IMR-90 (cell line): ENCODE data around the gene SUGCT. TPM values are rescaled to one million over a fixed set of nuclear protein-coding genes. Genes with fewer than 3 reads are reported as not detected.

Experiments
- ATAC-seq: fragments of 200-7000 bp; cut with Tn5 transposase; 2 replicates; pipeline ENCODE4 v1.9.1; 2020; ENCODE audit warnings: low read depth, mild to moderate bottlenecking, moderate library complexity
- BruUV-seq: library from RNA; stranded (reverse); fragments of 400-500 nt; replicated peaks from 2 replicates; lab custom pipeline; 2021; lab: Mats Ljungman, UMichigan
- CTCF ChIA-PET: fragments of 300-600 bp; formaldehyde crosslinking; extraction: SDS; loops from one replicate; lab custom pipeline; 2021; ENCODE audit warnings: antibody characterized with exemption; lab: Yijun Ruan, JAX
- POLR2A ChIA-PET: fragments of 300-600 bp; sonication (Branson Sonifier 250); formaldehyde crosslinking; loops from one replicate; lab custom pipeline; 2022; ENCODE audit warnings: antibody characterized with exemption; ENCODE audit not compliant: unreplicated experiment; lab: Charles Lee
- DNase-seq: peaks from one replicate; pipeline ENCODE4 v3.0.0; 2013
- H2AFZ ChIP-seq: replicated peaks from 2 replicates; pipeline ENCODE3; 2013; ENCODE audit warnings: low read length, mild to moderate bottlenecking; ENCODE audit not compliant: poor library complexity
- H2AK5ac ChIP-seq: 2 replicates; pipeline ENCODE4 v1.6.1; 2013; ENCODE audit warnings: low read depth, low read length, inconsistent platforms
- H2AK9ac ChIP-seq: replicated peaks from 2 replicates; pipeline ENCODE3; 2013; ENCODE audit warnings: mild to moderate bottlenecking, low read depth, low read length, moderate library complexity; ENCODE audit not compliant: poor library complexity
- H2BK120ac ChIP-seq: 2 replicates; pipeline ENCODE4 v1.6.1; 2013; ENCODE audit warnings: low read depth, low read length, inconsistent platforms
- H2BK15ac ChIP-seq: 3 replicates; pipeline ENCODE4 v1.6.1; 2013; ENCODE audit warnings: low read depth, low read length, inconsistent platforms
- H2BK20ac ChIP-seq: 2 replicates; pipeline ENCODE4 v1.6.1; 2013; ENCODE audit warnings: low read depth, mild to moderate bottlenecking, inconsistent platforms, low read length, moderate library complexity
- H2BK5ac ChIP-seq: 2 replicates; pipeline ENCODE4 v1.6.1; 2013; ENCODE audit warnings: mild to moderate bottlenecking, low read depth, low read length, inconsistent platforms; ENCODE audit not compliant: poor library complexity, severe bottlenecking
- H3K14ac ChIP-seq: replicated peaks from 2 replicates; pipeline ENCODE4 v1.6.1; 2013; ENCODE audit warnings: low read depth, low read length, inconsistent platforms
- H3K18ac ChIP-seq: 2 replicates; pipeline ENCODE4 v1.6.1; 2013; ENCODE audit warnings: low read depth, low read length, control low read depth
- H3K23ac ChIP-seq: 2 replicates; pipeline ENCODE4 v1.6.1; 2013; ENCODE audit warnings: low read depth, low read length, inconsistent platforms
- H3K27ac ChIP-seq: 2 replicates; pipeline ENCODE4 v1.5.1; 2013; ENCODE audit warnings: mild to moderate bottlenecking, control low read depth, low read length; ENCODE audit not compliant: insufficient read depth
- H3K27me3 ChIP-seq: 2 replicates; pipeline ENCODE4 v1.6.1; 2013; ENCODE audit warnings: low read length; ENCODE audit not compliant: control insufficient read depth, insufficient read depth
- H3K36me3 ChIP-seq: 2 replicates; pipeline ENCODE4 v1.6.1; 2013; ENCODE audit warnings: low read length, mixed read lengths; ENCODE audit not compliant: control insufficient read depth, insufficient read depth
- H3K4ac ChIP-seq: 2 replicates; pipeline ENCODE4 v1.6.1; 2013; ENCODE audit warnings: low read depth, low read length, inconsistent platforms
- H3K4me1 ChIP-seq: 2 replicates; pipeline ENCODE4 v1.6.1; 2013; ENCODE audit warnings: low read length, mixed read lengths; ENCODE audit not compliant: control insufficient read depth, insufficient read depth
- H3K4me2 ChIP-seq: 2 replicates; pipeline ENCODE4 v1.6.1; 2013; ENCODE audit warnings: low read depth, mild to moderate bottlenecking, control low read depth, low read length, moderate library complexity
- H3K4me3 ChIP-seq: 2 replicates; pipeline ENCODE4 v1.5.1; 2013; ENCODE audit warnings: low read depth, mild to moderate bottlenecking, control low read depth, low read length, moderate library complexity; ENCODE audit not compliant: insufficient read depth
- H3K56ac ChIP-seq: 2 replicates; pipeline ENCODE4 v1.6.1; 2013; ENCODE audit warnings: low read length, inconsistent platforms; ENCODE audit not compliant: insufficient read depth; ENCODE audit errors: extremely low read depth
- H3K79me1 ChIP-seq, 2 experiments: 2 replicates each; pipeline ENCODE4 v1.6.1; 2013; ENCODE audit warnings: low read length in 2 of 2, inconsistent platforms in 1 of 2, low read depth in 1 of 2
- H3K9ac ChIP-seq: 2 replicates; pipeline ENCODE4 v1.6.1; 2013; ENCODE audit warnings: low read depth, low read length, control low read depth
- H3K9me1 ChIP-seq: 2 replicates; pipeline ENCODE4 v1.6.1; 2013; ENCODE audit warnings: low read length, inconsistent platforms; ENCODE audit not compliant: insufficient read depth
- H3K9me3 ChIP-seq: 2 replicates; pipeline ENCODE4 v1.6.1; 2013; ENCODE audit warnings: low read length; ENCODE audit not compliant: control insufficient read depth, insufficient read depth
- H4K20me1 ChIP-seq: 2 replicates; pipeline ENCODE4 v1.6.1; 2013; ENCODE audit warnings: low read length, inconsistent platforms; ENCODE audit not compliant: insufficient read depth
- H4K5ac ChIP-seq: 2 replicates; pipeline ENCODE4 v1.6.1; 2013; ENCODE audit warnings: mild to moderate bottlenecking, low read depth, low read length, control low read depth
- H4K8ac ChIP-seq, 2 experiments: 2 replicates each; pipeline ENCODE4 v1.6.1; 2013; ENCODE audit warnings: low read depth in 2 of 2, low read length in 2 of 2, control low read depth in 1 of 2, inconsistent platforms in 1 of 2
- H4K91ac ChIP-seq: 2 replicates; pipeline ENCODE4 v1.6.1; 2013; ENCODE audit warnings: low read depth, low read length, inconsistent platforms; ENCODE audit not compliant: insufficient read depth
- CEBPB ChIP-seq: IDR thresholded peaks from 2 replicates; pipeline ENCODE4 v1.6.1; 2012; ENCODE audit warnings: low read depth, low read length, improper control_type of control experiment
- MXI1 ChIP-seq: IDR thresholded peaks from 2 replicates; pipeline ENCODE4 v1.6.1; 2012; ENCODE audit warnings: low read depth, mild to moderate bottlenecking, low read length, moderate library complexity, borderline replicate concordance
- WGBS, 2 experiments: methylation state at CpG; one replicate each; pipeline versions ENCODE4 v1.1.5 to v1.1.7; 2013; ENCODE audit warnings: missing lambda C conversion rate in 2 of 2; ENCODE audit not compliant: insufficient read length in 1 of 2; ENCODE audit errors: extremely low coverage in 2 of 2; 5-methylcytosine and 5-hydroxymethylcytosine counted together
- dilution Hi-C: fragments of 300-500 bp; cut with HindIII; formaldehyde crosslinking; loops from one replicate; pipeline ENCODE4 v1.14.3; 2018; ENCODE audit warnings: low sequenced_read_pairs; ENCODE audit not compliant: unreplicated experiment
- in situ Hi-C: fragments of 300-500 bp; cut with MboI; formaldehyde crosslinking; loops from 3 replicates; pipeline ENCODE4 v1.14.3; 2019; ENCODE audit warnings: low sequenced_read_pairs, inconsistent platforms, mixed read lengths
- intact Hi-C: fragments of 100-400 bp; cut with micrococcal nuclease; formaldehyde crosslinking; loops from 2 replicates; pipeline ENCODE4 v1.10.0; 2022
- polyA plus RNA-seq, 3 experiments: library from polyadenylated mRNA; depleted of rRNA; stranded (reverse); fragments of >200 nt; gene quantifications; 2 replicates each; pipeline ENCODE4 v1.2.3, GENCODE V29; 2012; ENCODE audit warnings: low replicate concordance in 1 of 3
- total RNA-seq: library from RNA; depleted of rRNA; stranded (reverse); fragments of >200 nt; gene quantifications from 2 replicates; pipeline ENCODE4 v1.2.3, GENCODE V29; 2012

SUGCT gene
- total and polyA plus RNA-seq, 2 of the 4 experiments (the other 2 are of a cell fraction), result 5.9 to 8.3 TPM

GRCh38 chr7:40471891-40472290, 337.1 kb downstream of the SUGCT start:
- Histone ChIP-seq H4K8ac (no peak overlapping the region), H3K27me3 (no peaks in the 10 kb centered on the region), H3K79me1 (peaks cover 0 to 4% of the 10 kb centered on the region in 2 experiments; a peak in 1 of 4 replicates), H3K9me1 (peaks cover 12% of the 10 kb centered on the region), H3K36me3 (no peaks in the 10 kb centered on the region), H2AK5ac (no peak overlapping the region), H3K4ac (no peak overlapping the region), H3K18ac (no peak overlapping the region), H2BK5ac (no peak overlapping the region), H3K23ac (no peak overlapping the region), H3K9me3 (no peaks in the 10 kb centered on the region), H3K4me2 (no peak overlapping the region), H2BK120ac (no peak overlapping the region), H3K4me1 (peaks cover 12% of the 10 kb centered on the region), H2AFZ (no peak overlapping the region), H3K9ac (no peak overlapping the region), H2AK9ac (no peak overlapping the region), H4K5ac (no peak overlapping the region), H3K14ac (no peak overlapping the region), H2BK15ac (no peak overlapping the region), H3K56ac (no peak overlapping the region), H2BK20ac (no peak overlapping the region), H3K4me3 (no peak overlapping the region), H3K27ac (no peak overlapping the region), H4K91ac (no peak overlapping the region), H4K20me1 (no peaks in the 10 kb centered on the region)
- TF ChIP-seq CEBPB (peak; percentile 90), MXI1 (no peak)
- ChIA-PET POLR2A (no interaction called here), CTCF (interaction anchor here (0.6 kb wide), 1 partner anchor 80 kb away, joined by 3 read pairs; no protein-coding TSS in a partner anchor)
- ATAC-seq (no peak), DNase-seq (no peak)
- in situ Hi-C loops (no loop called here), dilution Hi-C loops (no loop called here), intact Hi-C loops (loop anchor here (10.0 kb wide), 1 partner anchor 1233 kb away; the partner anchor contains the start of gene INHBA)
- BruUV-seq, result no TSS peak
- no CpG with 5 or more reads among the region's 4 CpGs for WGBS, 2 experiments
